ENCODE measurements around the gene CPE. TPM values are rescaled to one million over a fixed set of nuclear protein-coding genes. Genes with fewer than 3 reads are reported as not detected.

Gene CPE
- total RNA-seq, 1 donor, result 79.4 TPM

DNA sequence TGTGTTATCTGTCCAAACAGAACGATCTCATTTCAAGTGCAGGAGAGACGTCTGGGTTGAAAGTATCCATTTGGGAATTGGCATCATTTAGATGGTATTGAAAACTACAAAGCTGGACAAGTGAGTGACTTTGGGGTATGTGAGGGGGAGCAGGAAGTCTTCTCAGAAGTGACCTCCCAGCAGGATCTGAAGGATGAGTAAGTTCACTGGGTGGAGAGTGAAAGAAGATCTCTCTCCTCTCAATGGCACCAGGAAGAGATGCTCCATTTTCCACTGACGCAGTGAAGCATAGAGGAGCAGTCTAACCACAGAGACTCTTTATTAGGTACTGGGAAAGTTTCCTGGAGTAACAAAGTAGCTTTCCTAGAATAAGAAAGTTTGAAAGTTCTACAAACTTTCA is 161.0 kb downstream of the CPE start:
- no peak for DNase-seq (ENCODE audit: low read depth)
- TF ChIP-seq, protein P1, sequence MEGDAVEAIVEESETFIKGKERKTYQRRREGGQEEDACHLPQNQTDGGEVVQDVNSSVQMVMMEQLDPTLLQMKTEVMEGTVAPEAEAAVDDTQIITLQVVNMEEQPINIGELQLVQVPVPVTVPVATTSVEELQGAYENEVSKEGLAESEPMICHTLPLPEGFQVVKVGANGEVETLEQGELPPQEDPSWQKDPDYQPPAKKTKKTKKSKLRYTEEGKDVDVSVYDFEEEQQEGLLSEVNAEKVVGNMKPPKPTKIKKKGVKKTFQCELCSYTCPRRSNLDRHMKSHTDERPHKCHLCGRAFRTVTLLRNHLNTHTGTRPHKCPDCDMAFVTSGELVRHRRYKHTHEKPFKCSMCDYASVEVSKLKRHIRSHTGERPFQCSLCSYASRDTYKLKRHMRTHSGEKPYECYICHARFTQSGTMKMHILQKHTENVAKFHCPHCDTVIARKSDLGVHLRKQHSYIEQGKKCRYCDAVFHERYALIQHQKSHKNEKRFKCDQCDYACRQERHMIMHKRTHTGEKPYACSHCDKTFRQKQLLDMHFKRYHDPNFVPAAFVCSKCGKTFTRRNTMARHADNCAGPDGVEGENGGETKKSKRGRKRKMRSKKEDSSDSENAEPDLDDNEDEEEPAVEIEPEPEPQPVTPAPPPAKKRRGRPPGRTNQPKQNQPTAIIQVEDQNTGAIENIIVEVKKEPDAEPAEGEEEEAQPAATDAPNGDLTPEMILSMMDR (IDR thresholded peaks at IDR 0.05; ENCODE audit: insufficient read depth, low read length), result no peak

DNA sequence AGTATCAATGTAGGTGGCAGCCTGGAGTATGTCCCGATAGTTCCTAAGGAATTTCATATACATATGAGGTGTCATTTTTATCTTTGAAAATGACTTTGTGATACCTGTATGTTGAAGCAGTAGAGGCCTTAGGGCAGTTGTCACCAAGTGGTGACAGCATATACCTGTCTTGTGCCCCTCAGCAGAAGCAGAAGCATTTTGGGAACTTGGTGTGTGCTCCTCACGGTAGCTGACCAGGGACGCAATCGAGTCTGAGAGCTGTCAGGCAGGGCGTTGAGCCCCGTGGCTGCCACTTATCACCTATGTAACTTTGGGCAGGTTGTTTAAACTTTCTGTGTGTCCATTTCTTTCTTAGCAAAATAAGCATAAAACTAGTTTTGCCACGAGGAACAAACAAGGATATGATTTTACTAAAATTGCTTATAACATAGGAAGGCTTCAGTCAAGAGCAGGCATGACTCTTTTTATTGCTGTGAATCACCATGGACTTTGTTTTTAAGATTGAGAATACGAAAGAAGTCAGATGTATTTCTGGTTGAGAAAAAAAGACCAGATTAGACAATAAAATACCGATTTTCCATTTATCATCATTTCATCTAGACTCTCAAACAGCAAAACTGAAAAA is 161.5 kb downstream of the CPE start:
- TF ChIP-seq, protein P1 (IDR thresholded peaks at IDR 0.05; ENCODE audit: insufficient read depth, low read length), result no peak
- DNase-seq (ENCODE audit: low read depth), result no peak
- H3K4me3 ChIP-seq (ENCODE audit: low read depth, low read length), result no peak overlapping the region

More for the DNA sequence above, 161.0 kb downstream of the CPE start:
- no peak overlapping the region for H3K4me3 ChIP-seq (ENCODE audit: low read depth, low read length)

DNA sequence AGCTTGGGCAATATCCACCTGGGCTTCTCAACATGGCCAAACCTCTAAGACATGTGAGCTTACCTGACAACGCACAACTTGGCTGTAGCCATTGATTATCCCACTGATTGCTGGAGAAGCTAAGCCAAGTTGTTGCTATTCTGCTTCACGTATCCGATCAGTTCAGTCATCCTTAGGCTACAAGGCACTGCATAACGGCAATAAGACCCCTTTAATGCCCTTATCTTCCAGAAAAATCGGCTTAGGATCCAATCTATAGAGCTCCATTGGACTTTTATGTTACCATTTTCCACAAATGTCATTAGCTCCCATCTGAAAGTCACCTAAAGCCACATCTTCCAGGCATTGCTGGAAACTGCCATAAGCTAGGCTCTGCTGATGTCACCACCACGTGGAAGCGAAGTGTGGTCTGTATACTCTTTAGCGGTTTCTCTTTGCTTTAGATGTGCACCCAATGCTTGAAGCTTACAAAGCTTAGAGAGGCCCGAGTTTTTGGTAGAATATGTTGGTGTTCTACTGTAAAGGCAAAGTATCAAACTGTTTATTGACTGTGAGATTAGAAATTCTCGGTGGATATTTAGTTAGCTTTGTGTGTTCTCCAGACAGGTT is 163.1 kb downstream of the CPE start:
- DNase-seq (ENCODE audit: low read depth), result no peak
- H3K4me3 ChIP-seq (ENCODE audit: low read depth, low read length), result no peak overlapping the region
- TF ChIP-seq, protein P1 (IDR thresholded peaks at IDR 0.05; ENCODE audit: insufficient read depth, low read length), result no peak

DNA sequence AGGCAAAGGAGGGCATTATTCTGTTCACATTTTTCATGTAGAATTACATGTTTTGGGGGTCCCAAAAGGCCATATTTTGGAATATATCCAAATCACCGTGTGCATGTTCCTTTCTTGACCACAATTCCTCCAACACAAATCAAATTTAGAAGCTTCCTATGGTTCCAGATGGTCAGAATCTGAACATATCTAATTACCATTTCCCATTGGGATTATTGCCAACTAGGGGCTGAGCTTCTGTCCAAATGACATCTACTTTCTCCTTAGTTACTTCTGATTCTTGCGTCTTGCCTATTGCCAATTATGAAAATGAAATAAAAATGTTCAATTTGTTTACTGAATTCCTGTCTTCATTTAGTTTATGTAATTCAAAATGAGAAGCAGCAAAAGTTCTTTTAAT is 163.7 kb downstream of the CPE start:
- no peak overlapping the region for H3K4me3 ChIP-seq (ENCODE audit: low read depth, low read length)
- no peak for DNase-seq (ENCODE audit: low read depth)
- TF ChIP-seq, protein P1 (IDR thresholded peaks at IDR 0.05; ENCODE audit: insufficient read depth, low read length), result no peak

Small RNAs within 50 kb of the gene (small RNA-seq; reads per million reads assigned to genes)
- gene MIR578 (not detected), gene SCGB1D5P (not detected)

Other genes starting within 250 kb of the CPE start
- 14.8 and 43.6 TPM in 2 replicates for gene KLHL2, start 171.4 kb upstream of the CPE start, total RNA-seq (ENCODE audit: low replicate concordance)
- 101 and 141 TPM in 2 replicates for gene MSMO1, start 51.3 kb upstream of the CPE start, total RNA-seq (ENCODE audit: low replicate concordance)

All from fibroblast of the aortic adventitia (primary cell).